D721Med (cell line): ENCODE data around the gene WFDC2.
A peak's percentile ranks its signal among the peaks of the same experiment; 100 is the strongest.

ENCODE experiments used
- DNase-seq: peaks from one replicate; pipeline ENCODE4 v3.0.0; 2011; ENCODE audit warnings: low spot score; ENCODE audit not compliant: insufficient read length
- FAIRE-seq: peaks from 2 replicates; lab custom pipeline; 2011; peaks lifted over from hg19 to GRCh38; lab: Jason Lieb, UNC
- TF ChIP-seq, protein P1 (sequence below): IDR thresholded peaks from 2 replicates; pipeline ENCODE4 v1.5.1; 2012; ENCODE audit warnings: mild to moderate bottlenecking, control low read depth; ENCODE audit not compliant: insufficient read depth; ENCODE audit errors: missing control alignments

WFDC2 gene

GRCh38 chr20:45440891-45441685 lies 28.5 kb upstream of the WFDC2 start:
- TF ChIP-seq, protein P1, sequence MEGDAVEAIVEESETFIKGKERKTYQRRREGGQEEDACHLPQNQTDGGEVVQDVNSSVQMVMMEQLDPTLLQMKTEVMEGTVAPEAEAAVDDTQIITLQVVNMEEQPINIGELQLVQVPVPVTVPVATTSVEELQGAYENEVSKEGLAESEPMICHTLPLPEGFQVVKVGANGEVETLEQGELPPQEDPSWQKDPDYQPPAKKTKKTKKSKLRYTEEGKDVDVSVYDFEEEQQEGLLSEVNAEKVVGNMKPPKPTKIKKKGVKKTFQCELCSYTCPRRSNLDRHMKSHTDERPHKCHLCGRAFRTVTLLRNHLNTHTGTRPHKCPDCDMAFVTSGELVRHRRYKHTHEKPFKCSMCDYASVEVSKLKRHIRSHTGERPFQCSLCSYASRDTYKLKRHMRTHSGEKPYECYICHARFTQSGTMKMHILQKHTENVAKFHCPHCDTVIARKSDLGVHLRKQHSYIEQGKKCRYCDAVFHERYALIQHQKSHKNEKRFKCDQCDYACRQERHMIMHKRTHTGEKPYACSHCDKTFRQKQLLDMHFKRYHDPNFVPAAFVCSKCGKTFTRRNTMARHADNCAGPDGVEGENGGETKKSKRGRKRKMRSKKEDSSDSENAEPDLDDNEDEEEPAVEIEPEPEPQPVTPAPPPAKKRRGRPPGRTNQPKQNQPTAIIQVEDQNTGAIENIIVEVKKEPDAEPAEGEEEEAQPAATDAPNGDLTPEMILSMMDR, result no peak
- FAIRE-seq (no peak), DNase-seq (no peak)

GRCh38 chr20:45441746-45442145 lies 27.8 kb upstream of the WFDC2 start:
- TF ChIP-seq, protein P1, result no peak
- FAIRE-seq, result no peak
- DNase-seq, result no peak

- no peak for FAIRE-seq
- TF ChIP-seq, protein P1, result no peak
- DNase-seq, result no peak
Measured at GRCh38 chr20:45444050-45444449, 25.5 kb upstream of the WFDC2 start.

DNA sequence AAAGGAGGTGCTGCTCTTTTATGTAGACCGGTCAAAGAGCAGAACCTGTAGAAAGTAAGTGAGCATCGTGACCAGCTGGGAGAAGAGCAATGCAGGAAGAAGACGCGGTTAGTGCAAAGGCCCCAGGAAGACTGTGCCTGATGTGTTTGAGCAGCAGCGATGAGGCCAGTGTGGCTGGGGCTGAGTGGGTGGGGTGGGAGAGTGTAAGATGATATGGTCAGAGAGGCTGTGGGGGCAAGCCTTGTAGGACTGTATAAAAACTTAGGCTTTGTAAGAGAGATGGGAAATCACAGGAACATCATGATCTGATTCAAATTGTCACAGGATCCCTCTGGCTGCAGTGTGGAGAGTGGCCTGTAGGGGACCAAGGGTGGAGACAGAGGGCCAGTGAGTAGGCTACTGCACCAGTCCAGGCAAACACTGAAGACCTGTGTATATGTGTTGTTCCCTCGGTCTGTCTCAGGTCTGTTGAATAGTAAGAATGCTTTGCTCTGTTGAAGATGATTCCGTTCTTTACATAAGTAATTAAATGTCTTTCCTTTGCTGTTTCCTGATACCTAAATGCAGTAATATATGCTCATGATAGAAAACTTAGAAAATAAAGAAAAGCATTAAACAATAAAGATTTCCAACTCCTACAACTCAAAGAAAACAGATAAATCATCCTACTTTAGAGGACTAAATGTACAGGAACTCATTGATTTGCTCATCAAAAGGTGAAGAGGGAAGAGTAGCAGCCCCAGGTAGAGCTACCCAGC lies 23.6 kb upstream of the WFDC2 start:
- no peak for FAIRE-seq
- DNase-seq, result no peak
- TF ChIP-seq, protein P1, result peak; percentile 14

DNA sequence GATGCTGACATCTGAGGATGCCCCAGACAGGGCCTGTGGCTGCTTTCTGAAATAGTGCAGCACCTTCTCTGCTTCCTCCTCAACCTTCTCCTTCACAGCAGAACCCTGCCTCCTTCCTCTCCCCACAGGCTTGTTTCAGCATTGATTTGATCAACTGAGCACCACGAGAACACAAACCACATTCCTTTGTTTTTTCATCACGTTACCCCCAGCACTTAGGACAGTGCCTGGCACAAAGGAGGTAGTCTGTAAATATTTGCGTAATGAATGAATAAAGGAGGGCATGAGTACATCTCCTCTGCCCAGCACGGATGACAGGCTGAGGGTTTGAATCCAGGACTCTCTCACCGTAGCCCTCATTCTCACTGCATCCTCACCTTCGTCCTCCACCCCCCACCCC lies 21.3 kb upstream of the WFDC2 start:
- FAIRE-seq (no peak), DNase-seq (no peak)
- TF ChIP-seq, protein P1, result no peak

DNA sequence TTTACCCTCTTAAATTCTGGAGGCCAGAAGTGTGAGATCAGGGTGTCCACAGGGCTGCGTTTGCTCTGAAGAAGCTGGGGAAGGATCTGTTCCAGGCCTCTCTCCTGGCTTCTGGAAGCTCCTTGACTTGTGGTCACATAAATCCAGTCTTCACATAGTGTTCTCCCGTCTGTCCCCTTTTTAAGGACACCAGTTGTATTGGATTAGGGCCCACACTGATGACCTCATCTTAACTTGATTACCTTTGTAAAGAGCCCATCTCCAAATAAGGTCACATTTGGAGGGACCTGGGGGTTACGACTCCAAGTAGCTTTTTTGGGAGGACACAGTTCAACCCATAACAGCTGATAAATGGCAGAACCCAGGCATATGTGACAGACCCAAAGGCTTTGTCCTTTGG lies 20.0 kb upstream of the WFDC2 start:
- TF ChIP-seq, protein P1, result no peak
- DNase-seq (no peak), FAIRE-seq (no peak)
